NCI-H524 treated with DMSO at 0.1 percent for 48 hours (cell line): Measurements from ENCODE around the gene PPM1G.

Source experiments
- DNase-seq: peaks from one replicate; lab custom pipeline; 2025; lab: John Stamatoyannopoulos, UW

The PPM1G gene

GRCh38 chr2:27412419-27413152 lies 3.2 kb upstream of the PPM1G start:
- DNase-seq: no peak

DNA sequence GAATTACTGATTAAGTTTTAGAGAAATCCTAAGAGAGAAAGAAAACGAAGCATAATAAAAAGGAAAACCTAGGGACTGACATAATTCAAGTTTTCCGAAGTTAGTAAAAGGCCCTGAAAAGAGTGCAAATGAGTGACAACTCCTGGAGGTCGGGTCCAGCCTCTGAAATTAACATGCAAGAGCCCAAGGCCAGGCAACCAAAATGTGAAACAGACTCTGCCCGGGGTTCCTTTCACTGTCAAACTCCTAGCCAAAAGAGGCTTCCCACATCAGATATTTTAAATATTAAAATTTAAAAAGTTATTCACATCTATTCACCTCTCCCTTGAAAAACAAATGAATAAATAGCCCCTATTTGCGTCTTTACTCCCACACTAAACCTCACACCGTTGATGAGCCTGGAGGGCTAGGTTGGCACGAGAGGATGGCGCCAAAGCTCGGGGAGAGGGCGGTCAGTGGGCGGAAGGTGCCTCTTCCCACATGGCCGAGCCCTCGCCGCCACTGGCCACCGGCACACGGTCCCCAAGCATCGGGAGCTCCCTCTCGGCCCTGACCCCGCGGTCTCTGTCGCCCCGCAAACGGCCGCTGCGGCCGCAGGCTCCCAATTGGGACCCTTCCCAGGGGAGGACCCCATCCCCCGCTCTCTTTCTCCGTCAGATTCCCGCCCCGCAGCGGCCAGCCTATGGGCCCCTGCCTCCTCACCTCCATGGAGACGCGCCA lies 630 bp downstream of the PPM1G start:
- no peak for DNase-seq

GRCh38 chr2:27407798-27408491 lies 1.4 kb downstream of the PPM1G start:
- peak; percentile 31 for DNase-seq

DNA sequence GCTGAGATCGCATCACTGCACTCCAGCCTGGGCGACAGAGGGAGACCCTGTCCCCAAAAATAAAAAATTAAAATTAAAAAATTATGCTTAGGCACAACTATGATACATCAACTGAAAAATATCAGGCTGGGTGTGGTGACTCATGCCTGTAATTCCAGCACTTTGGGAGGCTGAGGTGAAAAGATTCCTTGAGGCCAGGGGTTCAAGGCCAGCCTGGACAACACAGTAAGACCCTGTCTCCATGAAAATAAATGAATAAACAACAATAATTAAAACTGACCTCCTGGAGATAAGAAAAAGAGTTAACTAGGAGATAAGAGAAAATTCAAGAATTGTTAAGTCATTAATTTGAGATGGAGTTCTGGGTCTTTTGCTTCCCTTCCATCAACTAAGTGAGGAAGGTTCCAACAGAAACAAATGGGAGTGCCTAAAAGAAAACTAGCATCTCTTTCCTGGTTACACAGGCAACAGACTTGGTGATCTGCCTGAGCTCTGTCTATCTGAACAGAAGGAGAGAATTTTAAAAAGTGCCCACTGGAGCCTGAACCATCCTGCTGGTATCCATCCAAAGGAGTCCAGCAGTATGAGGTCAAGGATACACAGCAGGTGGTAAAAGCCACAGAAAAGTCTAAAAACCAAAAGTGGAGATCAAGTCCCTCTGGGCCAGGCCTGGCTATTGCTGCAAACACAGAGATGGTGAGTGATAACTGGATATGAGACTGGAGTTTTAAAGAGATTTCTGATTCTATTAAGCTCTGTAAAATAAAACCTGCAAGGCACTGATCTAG lies 8.8 kb downstream of the PPM1G start:
- no peak for DNase-seq

DNA sequence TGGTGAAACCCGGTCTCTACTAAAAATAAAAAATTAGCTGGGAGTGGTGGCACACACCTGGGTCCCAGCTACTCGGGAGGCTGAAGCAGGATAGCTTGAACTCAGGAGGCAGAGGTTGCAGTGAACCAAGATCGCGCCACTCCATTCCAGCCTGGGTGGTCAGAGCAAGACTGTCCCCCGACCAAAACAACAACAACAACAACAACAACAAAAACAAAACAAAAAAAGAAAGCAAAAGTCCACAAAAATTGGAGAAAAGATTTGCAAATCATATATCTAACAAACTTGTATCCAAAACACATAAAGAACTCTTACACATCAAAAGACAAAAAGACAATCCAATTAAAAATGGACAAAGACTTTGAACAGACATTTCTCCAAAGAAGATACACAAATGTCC lies 10.4 kb downstream of the PPM1G start:
- no peak for DNase-seq

DNA sequence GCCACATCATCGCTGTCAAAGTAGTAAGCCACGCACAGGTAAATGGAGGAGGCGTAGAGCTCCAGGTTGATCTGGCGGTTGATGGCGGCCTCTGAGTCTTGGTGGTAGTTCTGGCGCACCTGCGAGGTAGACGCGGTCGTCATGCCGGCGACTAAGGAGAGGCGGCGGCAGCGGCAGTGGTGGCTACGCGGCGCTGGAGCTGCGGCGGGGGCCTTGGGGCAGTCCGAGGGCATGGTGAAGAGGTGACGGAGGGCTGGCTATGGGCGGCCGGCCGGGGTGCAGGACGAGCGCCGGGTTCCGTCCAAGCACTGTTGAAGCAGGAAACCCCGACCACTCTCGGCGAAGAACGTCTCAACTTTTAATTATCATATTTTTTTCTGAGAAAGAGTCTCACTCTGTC lies 16.2 kb downstream of the PPM1G start:
- no peak for DNase-seq

DNA sequence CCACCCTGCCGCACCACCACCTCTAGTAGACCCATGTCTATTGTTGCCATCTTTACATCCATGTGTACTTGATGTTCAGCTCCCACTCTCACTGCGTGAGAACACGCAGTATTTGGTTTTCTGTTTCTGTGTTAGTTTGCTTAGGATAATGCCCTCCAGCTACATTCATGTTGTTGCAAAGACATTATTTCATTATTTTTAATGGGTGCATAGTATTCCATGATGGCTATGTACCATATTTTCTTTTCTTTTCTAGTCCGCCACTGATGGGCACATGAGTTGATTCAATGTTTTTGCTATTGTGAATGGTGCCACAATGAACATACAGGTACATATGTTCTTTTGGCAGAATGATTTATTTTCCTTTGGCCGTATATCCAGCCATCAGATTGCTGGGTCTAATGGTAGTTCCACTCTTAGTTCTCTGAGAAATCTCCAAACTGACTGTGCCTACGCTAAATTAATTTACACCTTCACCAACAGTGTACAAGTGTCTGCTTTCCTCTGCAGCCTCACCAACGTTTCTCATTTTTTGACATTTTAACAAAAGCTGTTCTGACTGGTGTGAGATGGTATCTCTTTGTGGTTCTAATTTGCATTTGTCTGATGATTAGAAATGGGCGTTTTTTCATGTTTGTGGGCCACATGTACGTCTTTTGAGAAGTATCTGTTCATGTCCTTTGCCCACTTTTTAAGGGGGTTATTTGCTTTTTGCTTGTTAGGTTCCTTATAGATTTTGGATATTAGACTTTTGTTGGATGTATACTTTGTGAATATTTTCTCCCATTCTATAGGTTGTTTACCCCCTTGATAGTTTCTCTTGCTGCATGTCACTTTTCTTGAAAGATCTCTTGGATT lies 18.3 kb downstream of the PPM1G start:
- DNase-seq: no peak

DNA sequence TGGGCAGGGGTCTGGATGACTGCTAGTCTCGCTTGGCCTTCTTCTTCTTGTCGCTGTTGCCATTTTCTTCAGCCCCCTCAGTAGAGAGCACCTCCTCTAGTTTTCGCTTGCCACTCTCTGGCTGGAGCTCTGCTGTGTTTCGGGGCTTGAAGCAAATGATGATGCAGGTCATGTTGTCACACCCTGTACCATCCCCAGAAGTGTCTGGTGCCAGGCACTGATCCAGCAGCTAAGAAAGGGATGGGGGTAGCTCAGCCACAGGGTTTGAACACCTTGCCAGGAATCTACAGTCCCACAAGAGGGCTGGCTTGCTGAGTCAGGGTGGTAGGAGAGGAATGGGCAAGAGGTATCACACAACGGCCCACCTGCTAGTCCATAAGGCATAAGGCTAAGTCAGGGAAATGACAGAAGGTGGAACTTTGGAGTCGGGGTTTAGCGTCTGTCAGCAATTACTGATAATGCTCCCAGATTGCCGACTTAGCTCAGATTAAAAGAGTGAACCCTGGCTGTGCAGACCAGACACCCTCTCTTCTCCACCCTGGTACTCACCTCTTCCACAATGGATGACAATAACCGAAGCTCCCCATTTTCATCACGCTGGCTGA lies 27.7 kb downstream of the PPM1G start:
- DNase-seq: peak; percentile 58

GRCh38 chr2:27380626-27381545 lies 28.5 kb downstream of the PPM1G start, which contains the start of gene ZNF513:
Gene ZNF513, minus strand, starts transcription at chr2:27380734. Its CDS starts 208 bp downstream, at chr2:27380526.
- peak; percentile 52 for DNase-seq

DNA sequence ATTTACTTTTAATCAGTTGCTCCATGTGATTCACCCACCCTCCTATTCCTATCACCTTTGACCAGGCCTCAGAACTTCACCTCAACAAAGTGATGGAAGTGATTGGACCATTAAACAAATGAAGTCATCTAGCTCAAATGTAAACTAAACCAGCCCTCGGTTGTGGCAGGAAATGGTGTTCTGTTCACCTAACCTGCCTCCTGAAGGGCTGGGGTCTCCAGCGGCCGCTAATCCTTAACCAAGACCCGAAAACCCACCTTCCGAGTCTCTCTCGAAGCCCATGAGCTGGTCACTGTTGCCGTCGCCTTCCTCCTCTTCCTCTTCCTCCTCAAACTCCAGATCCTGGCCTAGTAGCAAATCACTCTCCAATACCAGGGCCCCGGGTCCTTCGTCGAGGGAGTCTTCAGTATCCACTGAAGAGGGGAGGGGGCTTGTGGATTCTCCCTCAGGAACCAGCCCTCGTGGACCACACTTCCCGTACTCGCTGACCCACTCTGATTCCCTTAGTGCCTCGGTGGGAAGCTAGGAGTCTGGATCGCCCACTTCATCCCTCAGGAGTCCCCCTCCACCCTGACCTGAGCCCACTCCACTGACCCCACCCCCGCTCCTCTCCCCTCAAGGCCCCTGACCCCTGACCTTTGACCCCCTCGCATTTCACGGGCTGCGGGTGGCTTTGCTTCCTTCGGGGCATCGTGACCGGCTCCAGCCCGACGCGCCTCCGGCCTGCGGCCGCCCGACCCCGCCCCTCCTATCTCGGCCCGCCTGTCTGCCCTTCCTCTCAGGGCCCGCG lies 29.4 kb downstream of the PPM1G start:
- no peak for DNase-seq

DNA sequence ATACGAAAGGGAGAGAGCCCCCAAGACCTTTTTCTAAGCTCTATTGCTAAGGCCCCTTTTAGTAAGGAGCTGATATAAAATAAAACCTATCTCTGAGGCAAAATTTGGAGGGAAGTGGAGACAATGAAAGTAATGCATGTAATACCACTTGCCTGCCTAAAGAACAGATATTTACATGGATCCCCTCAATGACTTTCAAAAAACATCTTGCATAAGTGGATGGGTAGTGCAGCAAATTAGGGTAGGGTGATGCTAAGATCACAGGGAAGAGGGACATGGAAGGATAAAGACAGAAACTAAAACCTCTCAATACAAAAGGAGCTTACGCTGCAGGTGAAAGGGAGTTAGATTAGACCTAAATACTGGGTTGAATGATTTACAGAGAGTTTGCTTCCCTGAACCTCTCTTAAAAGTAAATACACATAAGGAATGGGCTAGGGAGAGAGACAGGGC lies 30.0 kb downstream of the PPM1G start:
- no peak for DNase-seq

- no peak for DNase-seq
Observed at GRCh38 chr2:27378809-27379290, 30.5 kb downstream of the PPM1G start.

DNA sequence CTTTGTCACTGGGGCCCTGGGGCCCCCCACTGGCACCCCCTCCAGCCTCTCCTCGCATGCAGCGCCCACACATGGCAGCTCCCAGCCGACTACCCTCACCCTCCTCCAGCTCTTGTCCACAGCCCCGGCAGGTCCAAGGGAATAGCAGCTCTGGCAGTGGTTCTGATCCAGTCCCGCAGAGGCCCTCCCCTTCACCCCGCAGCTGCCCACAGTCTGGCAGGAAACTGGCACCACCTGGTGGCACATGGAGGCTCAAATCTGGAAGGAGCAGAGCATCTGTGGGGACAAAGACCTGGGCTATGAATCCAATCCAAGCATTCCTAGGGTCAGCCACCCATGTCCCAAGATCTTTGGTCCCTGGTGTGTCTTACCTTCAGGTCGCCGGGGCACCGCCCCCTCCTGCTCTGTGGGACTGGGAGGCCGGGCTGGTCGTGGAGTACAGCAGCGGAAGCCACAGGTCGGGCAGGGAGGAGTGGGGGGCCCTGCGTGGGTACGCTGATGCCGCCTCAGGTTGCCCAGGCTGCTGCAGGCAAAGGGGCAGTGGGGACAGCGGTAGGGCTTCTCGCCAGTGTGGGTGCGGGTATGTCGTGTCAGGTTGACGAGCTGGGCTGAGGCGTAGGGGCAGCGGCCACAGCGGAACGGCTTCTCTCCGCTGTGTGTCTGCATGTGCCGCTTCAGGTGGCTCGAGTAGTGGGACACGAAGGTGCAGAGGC lies 31.1 kb downstream of the PPM1G start:
- DNase-seq: no peak

DNA sequence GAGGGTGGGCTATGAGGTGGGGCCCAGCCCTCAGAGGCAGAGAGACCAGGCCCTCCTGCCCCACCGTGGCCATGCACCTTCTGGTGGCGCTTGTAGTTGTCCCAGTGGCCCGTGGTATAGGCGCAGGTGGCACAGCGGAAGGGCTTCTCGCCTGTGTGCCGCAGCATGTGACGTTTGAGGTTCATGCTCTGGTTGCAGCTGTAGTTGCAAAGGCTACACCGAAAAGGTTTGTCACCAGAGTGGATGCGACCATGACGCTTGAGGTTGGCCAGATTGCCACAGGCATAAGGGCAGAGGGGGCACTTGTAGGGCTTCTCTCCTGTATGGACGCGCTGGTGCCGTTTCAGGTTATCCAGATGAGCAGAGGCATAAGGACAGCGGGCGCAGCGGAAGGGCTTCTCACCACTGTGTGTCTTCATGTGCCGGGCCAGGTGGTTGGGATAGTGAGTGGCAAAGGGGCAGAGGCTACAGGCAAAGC lies 31.7 kb downstream of the PPM1G start:
- no peak for DNase-seq

GRCh38 chr2:27376866-27377617 lies 32.3 kb downstream of the PPM1G start:
- DNase-seq: no peak

DNA sequence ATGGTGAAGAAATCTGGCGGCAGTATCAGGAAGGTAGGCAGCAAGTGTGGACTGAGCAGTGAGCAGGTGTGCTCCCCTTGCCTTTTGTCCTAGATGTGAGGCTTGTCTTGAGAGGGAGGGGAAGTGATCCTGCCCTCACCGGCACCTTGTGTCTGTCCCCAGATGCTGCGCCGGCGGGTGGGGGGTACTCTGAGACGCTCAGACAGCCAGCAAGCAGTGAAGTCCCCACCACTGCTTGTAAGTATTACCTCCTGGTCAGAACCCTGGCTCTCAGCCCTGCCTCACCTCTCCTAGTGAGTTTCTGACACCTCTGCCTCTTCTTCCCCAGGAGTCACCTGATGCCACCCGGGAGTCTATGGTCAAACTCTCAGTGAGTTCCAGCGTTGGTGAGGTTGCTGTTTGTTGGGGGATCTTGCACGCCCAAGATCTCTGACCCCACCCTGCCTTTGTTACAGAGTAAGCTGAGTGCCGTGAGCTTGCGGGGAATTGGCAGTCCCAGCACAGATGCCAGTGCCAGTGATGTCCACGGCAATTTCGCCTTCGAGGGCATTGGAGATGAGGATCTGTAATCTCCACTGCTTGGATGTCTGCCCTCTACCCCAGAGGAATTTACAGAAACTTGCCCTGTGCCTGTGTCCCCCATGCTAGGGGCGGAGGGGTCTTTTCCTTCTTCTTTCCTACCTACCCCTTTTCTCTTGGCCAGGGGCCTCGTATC lies 33.1 kb downstream of the PPM1G start:
- DNase-seq: no peak
